ENCODE results near the gene STAT5B.

Gene STAT5B

DNA sequence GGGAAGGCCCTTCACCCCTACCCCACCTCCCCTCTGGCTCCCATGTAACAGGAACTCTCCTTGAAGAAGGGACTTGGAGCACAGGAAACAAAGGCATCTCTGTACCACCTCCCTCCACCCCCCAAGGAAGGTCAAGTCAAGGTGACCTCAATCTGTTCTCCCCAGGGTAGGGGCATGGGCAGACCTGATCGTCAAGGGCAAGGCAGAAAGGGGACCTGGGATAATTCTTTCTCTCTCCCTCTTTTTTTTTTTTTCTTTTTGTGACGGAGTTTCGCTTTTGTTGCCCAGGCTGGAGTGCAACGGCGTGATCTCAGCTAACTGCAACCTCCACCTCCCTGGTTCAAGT, 7.8 kb upstream of the STAT5B start:
- no peak for DNase-seq

DNA sequence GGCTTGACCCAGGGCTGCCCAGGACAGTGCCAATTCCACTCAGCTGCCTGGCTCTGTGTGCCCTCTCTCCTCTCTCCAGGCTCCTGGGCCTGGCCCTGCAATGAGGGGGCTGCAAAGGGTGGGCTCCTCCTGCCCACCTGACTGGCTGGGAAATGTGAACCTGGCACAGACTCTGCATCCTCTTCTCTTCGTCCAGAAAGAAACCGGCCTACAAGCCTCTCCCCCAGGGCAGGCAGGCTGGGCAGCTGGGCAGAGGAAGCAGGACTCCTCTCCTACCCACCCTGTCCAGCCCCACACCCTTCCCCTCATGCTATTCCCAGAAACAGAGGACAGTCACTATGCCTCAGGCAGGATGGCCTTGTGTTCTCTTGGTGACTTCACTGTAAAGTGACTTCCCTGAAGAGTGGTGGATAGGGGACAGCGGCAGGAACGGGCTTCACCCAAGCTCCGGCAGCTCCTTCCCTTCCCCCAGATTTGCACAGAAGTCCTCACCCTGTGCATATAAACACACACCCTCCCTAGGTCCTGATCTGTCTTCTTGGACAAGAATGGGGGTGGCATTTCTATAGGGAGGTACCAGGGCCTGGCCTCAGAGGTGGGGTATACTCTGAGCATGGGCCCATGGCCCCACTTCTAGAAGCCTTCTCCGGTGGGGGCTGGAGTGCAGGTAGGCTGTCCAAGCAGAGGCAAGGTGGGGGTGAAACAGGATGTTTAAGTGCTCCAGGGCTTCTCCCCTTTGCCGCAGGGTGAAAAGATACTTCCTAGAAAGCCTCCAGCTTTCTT, 7.2 kb upstream of the STAT5B start:
- DNase-seq: no peak

DNA sequence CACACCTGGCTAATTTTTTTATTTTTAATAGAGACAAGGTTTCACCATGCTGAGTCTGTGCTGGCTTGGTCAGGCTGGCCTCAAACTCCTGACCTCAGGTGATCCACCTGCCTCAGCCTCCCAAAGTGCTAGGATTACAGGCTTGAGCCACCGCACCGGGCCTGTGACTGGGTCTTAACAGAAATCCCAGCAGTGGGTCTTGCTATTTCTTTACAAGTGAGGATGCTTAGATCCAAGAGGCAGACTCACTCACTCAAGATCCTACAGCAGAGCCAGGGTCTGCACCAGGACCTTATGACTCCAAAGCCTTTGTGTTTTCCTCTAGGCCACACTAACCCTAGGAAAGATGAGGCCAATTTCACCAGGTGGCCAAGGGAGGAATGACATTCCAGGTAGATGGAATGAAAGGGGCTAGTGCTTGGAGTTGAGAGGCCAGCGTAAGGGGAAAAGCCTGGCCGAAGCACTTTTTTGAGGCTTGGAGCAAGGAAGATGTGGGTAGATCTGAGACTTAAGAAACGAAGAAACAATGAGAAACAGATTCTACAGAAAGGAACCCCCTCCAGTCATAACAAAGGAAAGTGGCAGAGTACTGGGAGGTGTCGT, 6.4 kb upstream of the STAT5B start:
- DNase-seq: no peak

DNA sequence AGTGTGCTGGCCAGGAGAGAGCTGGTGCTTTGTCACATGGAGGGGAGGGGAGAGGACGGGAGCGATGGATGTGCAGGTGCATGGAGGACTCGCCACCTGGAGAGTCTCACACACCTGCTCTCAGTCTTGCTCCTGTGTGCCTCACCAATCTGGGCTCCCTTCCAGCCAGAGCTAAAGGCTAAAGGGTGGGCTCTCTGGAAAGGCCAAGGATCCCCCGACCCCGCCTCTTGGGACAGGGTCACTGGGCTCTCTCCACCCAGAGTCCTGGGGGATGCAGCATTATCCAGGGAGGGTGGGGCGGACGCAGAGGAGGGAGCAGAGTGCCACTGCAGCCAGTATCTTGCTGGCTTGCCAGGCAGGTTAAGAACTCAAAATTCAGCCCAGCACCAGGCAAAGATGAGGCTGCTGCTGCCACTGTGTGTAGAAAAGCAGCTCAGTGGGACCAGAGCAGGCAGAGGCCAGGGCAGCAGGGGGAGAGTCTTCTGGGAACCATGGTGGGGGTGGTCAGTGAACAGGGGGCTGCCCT, 5.4 kb upstream of the STAT5B start:
- no peak for DNase-seq

DNA sequence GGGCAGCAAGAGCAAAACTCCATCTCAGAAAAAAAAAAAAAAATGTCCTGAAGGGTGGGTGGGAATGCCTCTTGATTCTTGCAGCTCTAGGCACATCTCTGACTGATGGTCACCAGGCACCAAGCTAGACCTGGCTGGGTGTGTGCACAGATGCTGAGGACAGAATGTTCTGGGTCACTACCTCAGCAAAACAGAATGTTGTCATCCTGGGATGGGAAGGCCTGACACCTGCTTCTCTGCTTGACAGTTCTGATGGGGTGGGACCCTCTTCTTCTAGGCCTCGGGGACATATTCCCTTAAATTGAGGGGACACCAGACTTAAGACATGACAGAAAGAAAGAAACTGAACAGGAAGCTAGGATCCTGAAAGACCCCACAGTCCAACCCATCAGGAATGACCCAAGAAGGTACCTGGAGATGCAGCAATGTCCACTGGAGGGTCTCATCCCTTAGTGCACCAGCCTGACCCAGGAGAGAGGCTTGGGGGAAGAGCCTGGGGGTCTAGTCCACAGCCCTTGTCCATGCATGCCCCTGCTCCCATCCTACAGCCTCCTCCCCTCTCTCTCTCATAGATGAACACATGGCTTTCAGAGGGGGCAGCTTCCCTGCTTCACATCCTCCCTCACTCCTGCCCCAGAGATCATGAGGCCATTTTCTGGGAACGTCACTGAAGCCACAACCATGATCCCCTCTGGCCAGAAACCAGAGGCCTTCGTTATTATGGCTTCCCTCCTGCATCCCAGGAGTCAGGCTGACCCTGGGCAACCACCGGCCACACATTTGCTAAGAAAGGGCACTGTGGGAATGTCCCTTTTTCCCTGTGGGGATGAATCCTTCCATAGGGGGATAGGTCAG, 3.8 kb upstream of the STAT5B start:
- no peak for DNase-seq

DNA sequence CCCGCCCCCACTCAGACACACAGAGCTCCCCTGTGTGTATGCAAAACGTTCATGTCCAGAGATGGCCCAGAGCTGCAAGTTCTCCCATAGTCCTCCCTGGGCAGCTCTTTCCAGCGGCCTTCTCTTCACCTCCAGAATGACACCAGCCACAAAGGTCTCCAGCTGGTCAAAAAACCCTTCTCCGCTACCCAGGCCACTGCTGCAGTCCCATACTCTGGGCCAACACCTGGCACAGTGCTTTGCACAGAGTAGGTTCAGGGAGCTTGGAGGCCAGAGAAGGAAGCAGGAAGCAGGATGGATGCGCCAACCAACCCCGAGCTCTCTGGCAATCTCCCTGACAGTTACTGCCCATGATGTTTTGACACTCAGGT, 1.1 kb upstream of the STAT5B start:
- no peak for DNase-seq

- DNase-seq: peak; percentile 83
Observed at GRCh38 chr17:42276609-42277341, 584 bp upstream of the STAT5B start.

GRCh38 chr17:42275527-42276358, 448 bp downstream of the STAT5B start:
- peak; percentile 61 for DNase-seq

- DNase-seq: no peak
Observed at GRCh38 chr17:42274812-42275526, 1.2 kb downstream of the STAT5B start.

DNA sequence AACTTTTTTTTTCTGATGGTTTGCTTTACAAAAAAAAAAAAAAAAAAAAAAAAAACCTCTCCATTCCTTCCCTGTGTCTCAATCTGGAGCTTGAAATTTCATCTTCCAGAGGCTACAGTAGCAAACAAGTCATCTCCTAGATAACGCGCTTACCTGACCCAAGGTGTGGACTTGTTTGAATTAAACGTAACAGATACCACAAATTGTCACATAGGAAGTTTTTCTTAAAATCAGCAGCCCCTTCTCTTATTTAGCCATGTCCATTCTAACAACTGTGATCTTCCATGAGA, 2.0 kb downstream of the STAT5B start:
- no peak for DNase-seq

DNA sequence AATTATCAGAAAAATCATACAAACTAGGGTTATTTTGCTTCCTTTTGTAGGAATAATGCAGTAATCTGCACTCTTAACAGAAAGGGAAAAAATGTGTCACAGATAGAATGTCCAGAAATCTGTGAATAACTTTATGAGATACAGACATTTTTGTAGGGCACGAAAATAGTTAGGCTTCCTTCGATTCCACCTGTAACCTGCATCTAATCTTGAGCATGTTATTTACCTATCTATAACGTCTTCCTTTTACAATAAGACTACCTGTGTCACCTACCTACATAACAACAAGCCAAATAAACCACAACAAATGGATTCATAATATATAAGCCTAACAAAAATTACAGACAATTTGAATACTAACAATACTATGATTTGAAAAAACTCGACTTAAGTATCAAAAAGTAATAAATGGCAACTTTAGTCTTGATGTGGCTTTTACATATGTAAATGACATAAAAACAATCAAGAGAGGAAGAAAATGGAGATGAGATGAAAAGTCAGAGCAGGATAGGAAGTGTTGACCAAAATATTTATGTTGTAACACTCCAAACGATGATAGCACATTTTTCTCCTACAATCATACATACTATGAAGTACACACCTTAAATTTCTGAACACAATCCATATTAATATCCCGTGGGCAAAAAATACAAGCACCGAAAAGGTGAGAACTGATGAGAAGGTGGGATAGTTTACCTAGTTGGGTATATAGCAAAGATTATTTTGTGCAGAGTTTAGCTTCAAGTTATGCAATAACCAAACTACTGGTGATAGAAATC, 2.5 kb downstream of the STAT5B start:
- no peak for DNase-seq

DNA sequence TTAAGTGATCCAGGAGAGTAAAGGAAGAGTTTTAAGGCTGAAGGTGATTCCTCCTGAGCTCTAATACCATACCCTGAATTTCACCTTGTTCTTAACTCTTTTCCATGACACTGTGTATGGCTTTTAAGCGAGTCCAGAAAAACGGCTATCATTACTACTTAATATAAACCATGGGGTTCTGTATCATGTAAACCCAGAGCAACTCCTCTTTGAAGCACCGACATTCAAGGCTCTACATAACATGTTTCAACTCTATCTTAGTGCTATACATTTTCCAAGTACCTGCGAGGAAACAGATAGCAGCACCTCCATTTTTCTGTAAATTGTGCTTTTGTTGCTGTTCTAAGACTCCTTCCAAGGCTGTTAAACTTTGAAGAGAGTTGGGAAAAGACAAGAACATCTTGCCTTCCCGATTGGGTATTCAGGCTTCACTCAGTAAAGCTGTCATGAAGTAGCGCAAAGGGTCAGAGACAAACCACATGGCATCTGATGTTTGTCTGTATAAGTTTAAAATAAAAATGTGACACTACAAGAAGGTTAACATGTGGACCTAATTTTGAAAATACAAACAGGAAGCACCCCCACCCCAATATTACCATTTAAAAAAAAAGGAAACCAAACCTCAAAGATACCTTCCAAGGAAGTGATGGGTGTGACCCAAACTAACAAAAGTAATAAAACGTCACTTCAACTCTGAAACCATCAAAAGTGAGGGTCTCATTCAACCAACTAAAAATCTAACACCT, 3.9 kb downstream of the STAT5B start:
- no peak for DNase-seq

GRCh38 chr17:42271779-42272035, 4.5 kb downstream of the STAT5B start:
- no peak for DNase-seq

DNA sequence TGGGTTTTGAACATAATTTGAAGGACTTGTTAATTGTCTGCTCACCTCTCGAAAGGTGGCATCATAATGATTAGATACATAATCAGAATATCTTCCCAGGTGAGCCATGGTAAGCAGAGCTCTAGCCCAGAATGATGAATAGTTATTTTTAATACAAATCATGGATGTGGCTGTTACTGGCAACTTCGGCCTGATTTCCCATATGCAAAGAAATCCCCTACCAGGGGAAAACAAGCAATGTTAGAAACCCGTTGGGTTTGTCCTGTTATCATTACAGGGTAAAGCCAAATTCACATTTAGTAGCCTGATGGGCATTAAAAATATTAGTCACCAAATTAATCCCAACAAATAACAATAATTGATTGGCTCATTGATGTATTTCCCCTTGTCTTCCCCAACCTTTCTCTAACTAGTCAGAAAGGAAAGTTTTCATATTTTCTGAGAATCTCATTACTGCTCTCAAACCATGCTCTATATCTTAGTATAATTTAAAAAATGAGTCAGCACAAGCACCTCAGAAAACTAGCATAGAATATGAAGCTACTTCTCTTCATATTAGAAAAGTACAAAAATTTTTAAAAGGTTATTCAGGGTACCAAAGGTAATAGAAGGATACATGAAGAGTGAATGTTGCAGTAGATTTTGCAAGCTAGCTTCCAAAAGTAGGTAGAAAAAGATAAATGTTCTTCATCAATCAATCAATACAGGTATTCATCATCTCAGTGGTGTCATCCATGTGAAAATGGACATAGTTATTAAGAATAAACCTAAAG, 5.0 kb downstream of the STAT5B start:
- no peak for DNase-seq

DNA sequence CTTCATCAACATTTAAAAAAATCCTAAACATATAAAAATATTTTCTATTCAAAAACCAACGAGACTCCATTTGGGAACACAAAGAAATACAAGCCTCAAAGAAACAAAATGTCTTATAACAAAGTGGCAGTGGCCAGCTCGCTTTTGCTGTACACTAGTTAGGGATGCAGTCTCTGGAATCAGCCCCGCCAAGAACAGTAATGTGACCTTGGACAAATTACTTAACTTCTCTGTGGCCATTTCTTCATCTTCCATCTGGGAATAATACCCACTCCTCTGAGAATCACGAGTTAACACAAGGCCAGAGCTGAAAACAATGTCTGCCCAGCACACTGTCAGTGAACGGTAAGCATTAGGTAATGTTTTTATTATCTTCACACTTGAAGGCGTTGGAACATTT, 5.6 kb downstream of the STAT5B start:
- DNase-seq: no peak

GRCh38 chr17:42270170-42270535, 6.0 kb downstream of the STAT5B start:
- DNase-seq: peak; percentile 40

DNA sequence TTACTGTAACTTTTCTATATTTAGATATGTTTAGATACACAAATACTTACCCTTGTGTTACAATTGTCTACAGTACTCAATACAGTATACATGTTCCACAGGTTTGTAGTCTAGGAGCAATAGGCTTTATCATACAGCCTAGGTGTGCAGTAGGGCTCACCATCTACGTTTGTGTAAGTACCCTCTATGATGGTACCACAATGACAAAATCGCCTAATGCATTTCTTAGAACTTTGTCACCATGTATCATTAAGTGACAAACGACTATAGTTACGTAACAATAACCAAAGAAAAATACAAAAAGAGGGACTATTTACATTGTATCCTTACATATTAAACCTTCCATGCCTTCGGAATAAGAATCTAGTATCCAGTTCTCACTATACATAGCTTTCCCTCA, 8.0 kb downstream of the STAT5B start:
- DNase-seq: no peak

GRCh38 chr17:42266918-42267766, 9.0 kb downstream of the STAT5B start:
- peak; percentile 83 for DNase-seq

DNA sequence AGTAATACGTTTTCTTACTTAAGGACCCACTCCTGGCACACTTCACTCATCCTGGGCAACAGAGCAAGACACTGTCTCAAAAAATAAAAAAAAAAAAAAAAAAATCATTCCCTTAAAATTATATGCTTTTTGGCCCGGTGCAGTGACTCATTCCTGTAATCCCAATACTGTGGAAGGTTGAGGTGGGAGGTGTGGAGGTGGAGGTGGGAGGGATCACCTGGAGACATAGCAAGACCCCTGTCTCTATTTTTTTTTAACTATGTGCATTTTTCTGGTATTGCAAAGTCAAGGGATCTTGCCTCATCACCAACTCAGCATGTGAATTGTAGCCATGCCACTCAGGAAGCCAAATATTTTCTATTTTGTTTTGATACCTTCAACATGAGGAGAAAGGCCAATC, 9.7 kb downstream of the STAT5B start:
- no peak for DNase-seq

Data from fibroblast of skin of right biceps (primary cell).